Measurements from ENCODE around the gene CARD10. TPM values are rescaled to one million over a fixed set of nuclear protein-coding genes. Genes with fewer than 3 reads are reported as not detected.
A peak's percentile ranks its signal among the peaks of the same experiment; 100 is the strongest.

The CARD10 gene
- total and polyA plus RNA-seq, 2 of the 13 experiments (the other 11 are each of a cell fraction or from before 2014, with no cell fraction given), result 35.2 to 55.8 TPM

GRCh38 chr22:37454857-37455686, 64.1 kb downstream of the CARD10 start (continued):
- TF ChIP-seq ZBTB40 (IDR thresholded peaks at IDR 0.05), result no peak
- TF ChIP-seq ZBTB40 (CRISPR knock-in tag; IDR thresholded peaks at IDR 0.05), result no peak; the same call in 1 of the 2 replicates
- no peak for TF ChIP-seq CEBPZ (IDR thresholded peaks at IDR 0.05; ENCODE audit: low read length)
- TF ChIP-seq, protein P1, sequence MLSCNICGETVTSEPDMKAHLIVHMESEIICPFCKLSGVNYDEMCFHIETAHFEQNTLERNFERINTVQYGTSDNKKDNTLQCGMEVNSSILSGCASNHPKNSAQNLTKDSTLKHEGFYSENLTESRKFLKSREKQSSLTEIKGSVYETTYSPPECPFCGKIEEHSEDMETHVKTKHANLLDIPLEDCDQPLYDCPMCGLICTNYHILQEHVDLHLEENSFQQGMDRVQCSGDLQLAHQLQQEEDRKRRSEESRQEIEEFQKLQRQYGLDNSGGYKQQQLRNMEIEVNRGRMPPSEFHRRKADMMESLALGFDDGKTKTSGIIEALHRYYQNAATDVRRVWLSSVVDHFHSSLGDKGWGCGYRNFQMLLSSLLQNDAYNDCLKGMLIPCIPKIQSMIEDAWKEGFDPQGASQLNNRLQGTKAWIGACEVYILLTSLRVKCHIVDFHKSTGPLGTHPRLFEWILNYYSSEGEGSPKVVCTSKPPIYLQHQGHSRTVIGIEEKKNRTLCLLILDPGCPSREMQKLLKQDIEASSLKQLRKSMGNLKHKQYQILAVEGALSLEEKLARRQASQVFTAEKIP (CRISPR knock-in tag; IDR thresholded peaks at IDR 0.05; ENCODE audit: borderline replicate concordance), result no peak
- no peak for TF ChIP-seq CHCHD3 (CRISPR knock-in tag; IDR thresholded peaks at IDR 0.05)
- TF ChIP-seq ZNF780A (CRISPR knock-in tag; IDR thresholded peaks at IDR 0.05), result no peak
- no peak for TF ChIP-seq DNMT3B (CRISPR knock-in tag; conservative IDR thresholded peaks at IDR 0.05)
- TF ChIP-seq, protein P2, sequence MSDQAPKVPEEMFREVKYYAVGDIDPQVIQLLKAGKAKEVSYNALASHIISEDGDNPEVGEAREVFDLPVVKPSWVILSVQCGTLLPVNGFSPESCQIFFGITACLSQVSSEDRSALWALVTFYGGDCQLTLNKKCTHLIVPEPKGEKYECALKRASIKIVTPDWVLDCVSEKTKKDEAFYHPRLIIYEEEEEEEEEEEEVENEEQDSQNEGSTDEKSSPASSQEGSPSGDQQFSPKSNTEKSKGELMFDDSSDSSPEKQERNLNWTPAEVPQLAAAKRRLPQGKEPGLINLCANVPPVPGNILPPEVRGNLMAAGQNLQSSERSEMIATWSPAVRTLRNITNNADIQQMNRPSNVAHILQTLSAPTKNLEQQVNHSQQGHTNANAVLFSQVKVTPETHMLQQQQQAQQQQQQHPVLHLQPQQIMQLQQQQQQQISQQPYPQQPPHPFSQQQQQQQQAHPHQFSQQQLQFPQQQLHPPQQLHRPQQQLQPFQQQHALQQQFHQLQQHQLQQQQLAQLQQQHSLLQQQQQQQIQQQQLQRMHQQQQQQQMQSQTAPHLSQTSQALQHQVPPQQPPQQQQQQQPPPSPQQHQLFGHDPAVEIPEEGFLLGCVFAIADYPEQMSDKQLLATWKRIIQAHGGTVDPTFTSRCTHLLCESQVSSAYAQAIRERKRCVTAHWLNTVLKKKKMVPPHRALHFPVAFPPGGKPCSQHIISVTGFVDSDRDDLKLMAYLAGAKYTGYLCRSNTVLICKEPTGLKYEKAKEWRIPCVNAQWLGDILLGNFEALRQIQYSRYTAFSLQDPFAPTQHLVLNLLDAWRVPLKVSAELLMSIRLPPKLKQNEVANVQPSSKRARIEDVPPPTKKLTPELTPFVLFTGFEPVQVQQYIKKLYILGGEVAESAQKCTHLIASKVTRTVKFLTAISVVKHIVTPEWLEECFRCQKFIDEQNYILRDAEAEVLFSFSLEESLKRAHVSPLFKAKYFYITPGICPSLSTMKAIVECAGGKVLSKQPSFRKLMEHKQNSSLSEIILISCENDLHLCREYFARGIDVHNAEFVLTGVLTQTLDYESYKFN (CRISPR knock-in tag; conservative IDR thresholded peaks at IDR 0.05), result peak; percentile 82

All from HepG2 (cell line).